Mucosa of descending colon (tissue), 3 donors: ENCODE results near the gene DLX5. TPM values are rescaled to one million over a fixed set of nuclear protein-coding genes. Genes with fewer than 3 reads are reported as not detected.
"Not testable (repeated sequence)": the region's sequence is repeated elsewhere in the genome, so short reads cannot be mapped to it uniquely, and the experiment has no call there.

ENCODE experiments used
- ATAC-seq: fragments of 200-7000 bp; cut with Tn5 transposase; one replicate; pipeline ENCODE4 v1.9.1; 2020; ENCODE audit warnings: mild to moderate bottlenecking, moderate library complexity
- DNase-seq, 3 donors: peaks; one replicate each; pipeline ENCODE4 v3.0.0-alpha.2; 2020
- H3K36me3 ChIP-seq: fragments of 200-600 bp; one replicate; pipeline ENCODE4 v1.8.0; 2021; ENCODE audit warnings: low read depth, mild to moderate bottlenecking
- H3K4me1 ChIP-seq: fragments of 200-600 bp; one replicate; pipeline ENCODE4 v1.8.0; 2021; ENCODE audit warnings: low read depth, mild to moderate bottlenecking
- H3K4me3 ChIP-seq: fragments of 200-600 bp; one replicate; pipeline ENCODE4 v1.8.0; 2021; ENCODE audit warnings: mild to moderate bottlenecking
- H3K9me3 ChIP-seq: fragments of 200-600 bp; one replicate; pipeline ENCODE4 v1.8.0; 2021; ENCODE audit warnings: mild to moderate bottlenecking
- intact Hi-C, 2 donors: fragments of 100-400 bp; cut with DNase I in 1 of 2; cut with micrococcal nuclease in 1 of 2; formaldehyde crosslinking; loops; one replicate each; pipeline versions ENCODE4 v1.11.0 to v1.11.1; 2022; cut with DNase I, micrococcal nuclease
- long read RNA-seq, 2 donors: library from polyadenylated mRNA; unstranded; transcript quantifications; one replicate each; pipeline ENCODE4 v2.0.0, GENCODE V29; 2019 to 2021
- total RNA-seq, 3 donors: library from RNA; stranded (reverse); fragmentation: NEBNext Ultra II Directional in 2 of 3; extraction: Animal tissue kit (Norgen Biotek cat#: 25700) in 2 of 3; gene quantifications; one replicate each; pipeline versions ENCODE4 v1.2.1 to v1.2.4, GENCODE V29; 2021 to 2023
- TF ChIP-seq, protein P1 (sequence below): fragments of 200-600 bp; IDR thresholded peaks from one replicate; pipeline ENCODE4 v1.8.0; 2022; ENCODE audit warnings: antibody characterized with exemption, mild to moderate bottlenecking
- donor health status: DM: no; HTN: no; CAD: no; lungs with moderate emphysema.
- donor health status: DM: no; HTN: no; CAD: no.
- donor health status: DM: no; HTN: yes; CAD: no.

DLX5 gene
- total RNA-seq, result under 1 TPM in 1 of 3 donors, not detected in 2; 0.89 TPM
- long read RNA-seq, donor 1, result 0 reads
- long read RNA-seq, donor 2, result 0 reads

DNA sequence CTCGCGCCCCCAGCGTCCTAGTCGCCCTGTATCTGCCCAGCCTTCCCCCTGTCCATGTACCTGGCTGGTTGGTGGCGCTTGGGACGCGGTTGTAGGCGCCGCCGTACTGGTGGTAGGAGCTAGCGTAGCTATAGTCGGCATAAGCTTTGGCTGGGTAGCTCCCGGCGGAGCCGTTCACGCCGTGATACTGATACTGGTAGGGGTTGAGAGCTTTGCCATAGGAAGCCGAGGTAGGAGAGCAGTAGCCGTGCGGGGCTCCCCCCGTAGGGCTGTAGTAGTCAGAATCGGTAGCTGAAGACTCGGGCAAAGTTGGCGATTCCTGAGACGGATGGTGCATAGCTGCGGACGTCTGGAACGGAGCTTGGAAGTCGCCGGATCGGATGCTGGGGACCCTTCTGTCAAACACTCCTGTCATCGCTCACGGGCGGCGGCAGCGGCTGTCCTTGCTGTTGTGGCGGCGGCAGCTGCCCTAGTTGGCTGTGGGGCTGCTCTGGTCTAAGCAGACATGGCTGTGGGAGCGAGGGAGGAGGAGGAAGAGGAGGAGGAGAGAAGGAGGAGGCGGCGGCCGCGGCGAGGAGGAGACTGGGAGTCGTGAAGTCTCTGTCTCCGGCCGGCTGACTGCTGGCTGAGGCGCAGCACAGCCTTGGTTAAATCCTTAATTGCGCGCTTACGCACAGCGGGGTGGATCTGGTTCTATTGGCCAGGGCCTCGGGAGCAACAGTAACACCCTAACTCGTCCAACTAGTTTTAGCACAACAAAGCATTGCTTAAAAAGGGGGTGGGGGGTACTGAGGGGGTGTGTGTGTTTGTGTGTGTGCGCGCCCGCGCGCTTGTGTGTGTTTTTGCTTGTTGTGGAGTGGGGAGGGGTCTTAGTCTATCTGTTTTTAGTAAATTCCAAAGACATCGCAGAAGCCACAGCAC, at the start of gene DLX5:
Gene DLX5 (minus strand): TSS at position 623 of the 921 bp plus-strand sequence. CDS start 208 bp downstream, at position 415.
- Histone ChIP-seq H3K9me3 (no peaks in the 10 kb centered on the region), H3K4me3 (no peak within 1 kb of the TSS), H3K4me1 (peaks cover 3% of the 10 kb centered on the region), H3K36me3 (no peaks in the 10 kb centered on the region)
- TF ChIP-seq, protein P1, sequence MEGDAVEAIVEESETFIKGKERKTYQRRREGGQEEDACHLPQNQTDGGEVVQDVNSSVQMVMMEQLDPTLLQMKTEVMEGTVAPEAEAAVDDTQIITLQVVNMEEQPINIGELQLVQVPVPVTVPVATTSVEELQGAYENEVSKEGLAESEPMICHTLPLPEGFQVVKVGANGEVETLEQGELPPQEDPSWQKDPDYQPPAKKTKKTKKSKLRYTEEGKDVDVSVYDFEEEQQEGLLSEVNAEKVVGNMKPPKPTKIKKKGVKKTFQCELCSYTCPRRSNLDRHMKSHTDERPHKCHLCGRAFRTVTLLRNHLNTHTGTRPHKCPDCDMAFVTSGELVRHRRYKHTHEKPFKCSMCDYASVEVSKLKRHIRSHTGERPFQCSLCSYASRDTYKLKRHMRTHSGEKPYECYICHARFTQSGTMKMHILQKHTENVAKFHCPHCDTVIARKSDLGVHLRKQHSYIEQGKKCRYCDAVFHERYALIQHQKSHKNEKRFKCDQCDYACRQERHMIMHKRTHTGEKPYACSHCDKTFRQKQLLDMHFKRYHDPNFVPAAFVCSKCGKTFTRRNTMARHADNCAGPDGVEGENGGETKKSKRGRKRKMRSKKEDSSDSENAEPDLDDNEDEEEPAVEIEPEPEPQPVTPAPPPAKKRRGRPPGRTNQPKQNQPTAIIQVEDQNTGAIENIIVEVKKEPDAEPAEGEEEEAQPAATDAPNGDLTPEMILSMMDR, result no peak
- DNase-seq (no peak), ATAC-seq (no peak)
- intact Hi-C loops, result loop anchor here (5.0 to 10.0 kb wide), 4 partner anchors 947 to 1110 kb away; no protein-coding TSS in a partner anchor

DNA sequence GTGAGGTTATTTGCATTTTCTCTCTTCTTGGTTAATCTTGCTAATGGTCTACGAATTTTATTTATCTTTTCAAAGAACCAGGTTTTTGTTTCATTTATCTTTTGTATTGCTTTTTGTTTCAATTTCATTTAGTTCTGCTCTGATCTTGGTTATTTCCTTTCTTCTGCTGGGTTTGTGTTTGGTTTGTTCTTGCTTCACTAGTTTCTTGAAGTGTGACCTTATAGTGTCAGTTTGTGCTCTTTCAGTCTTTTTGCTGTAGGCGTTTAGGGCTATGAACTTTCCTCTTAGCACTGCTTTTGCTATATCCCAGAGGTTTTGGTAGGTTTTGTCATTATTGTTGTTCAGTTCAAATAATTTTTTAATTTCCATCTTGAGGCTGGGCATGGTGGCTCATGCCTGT, 47.4 kb upstream of the DLX5 start:
- H3K4me1 ChIP-seq, DNase-seq, ATAC-seq, H3K4me3 ChIP-seq, H3K9me3 ChIP-seq, H3K36me3 ChIP-seq, intact Hi-C loops: not testable (repeated sequence)

DNA sequence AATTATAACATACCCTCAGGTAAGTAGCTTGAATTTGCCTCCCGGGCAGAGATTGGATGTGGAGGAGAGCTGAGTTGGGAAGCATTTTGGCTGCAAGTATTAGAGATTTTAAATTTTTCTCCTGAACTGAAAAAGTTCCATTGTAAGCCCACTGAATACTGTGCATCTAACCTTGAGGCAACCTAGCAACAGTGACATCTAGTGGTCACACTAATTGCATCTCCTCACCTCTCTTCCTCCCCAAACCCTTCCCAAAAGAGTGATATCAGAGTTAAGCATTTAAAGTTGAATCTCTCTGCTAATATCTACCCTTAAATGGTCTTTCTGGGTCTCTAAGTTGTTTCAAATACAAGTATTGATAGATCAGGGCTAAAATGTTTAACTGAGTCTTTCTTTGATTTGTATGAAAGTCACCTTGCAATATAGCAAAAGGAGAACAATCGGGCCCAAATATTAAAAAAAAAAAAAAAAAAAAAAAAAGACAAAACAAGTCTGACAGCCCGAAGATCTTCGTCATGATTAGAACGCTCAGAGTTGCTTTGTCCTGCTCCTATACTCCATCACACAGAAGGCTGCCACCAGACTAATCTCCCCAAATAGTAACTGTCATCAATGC, 40.4 kb upstream of the DLX5 start:
- TF ChIP-seq, protein P1, result peak; percentile 46
- DNase-seq (peak in 1 of 3 donors; percentile 37), ATAC-seq (peak; percentile 57)
- Histone ChIP-seq H3K9me3 (no peaks in the 10 kb centered on the region), H3K36me3 (no peaks in the 10 kb centered on the region), H3K4me1 (no peaks in the 10 kb centered on the region), H3K4me3 (no peak overlapping the region)
- intact Hi-C loops, result no loop called here

DNA sequence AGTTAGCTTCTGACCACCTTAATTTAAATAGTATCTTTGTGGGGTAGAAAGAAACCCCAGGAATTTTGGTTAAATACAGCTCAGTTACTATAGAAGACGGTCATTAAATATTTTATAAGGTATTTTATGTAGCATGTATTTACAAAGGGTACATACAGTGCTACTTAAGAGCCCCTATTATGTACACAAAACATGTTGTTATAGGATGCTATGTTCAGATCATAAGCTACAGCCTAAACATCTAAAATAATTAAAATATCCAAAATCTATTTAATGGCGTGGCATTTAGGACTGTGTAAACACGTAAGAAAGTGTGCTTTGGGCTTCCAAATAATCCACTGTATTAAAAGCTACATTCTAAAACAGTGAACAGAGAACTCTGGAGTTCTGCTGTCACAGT, 39.4 kb upstream of the DLX5 start:
- Histone ChIP-seq H3K4me3 (no peak overlapping the region), H3K9me3 (no peaks in the 10 kb centered on the region), H3K4me1 (no peaks in the 10 kb centered on the region), H3K36me3 (no peaks in the 10 kb centered on the region)
- TF ChIP-seq, protein P1, result no peak
- no peak for ATAC-seq
- no peak for DNase-seq
- intact Hi-C loops, result no loop called here

DNA sequence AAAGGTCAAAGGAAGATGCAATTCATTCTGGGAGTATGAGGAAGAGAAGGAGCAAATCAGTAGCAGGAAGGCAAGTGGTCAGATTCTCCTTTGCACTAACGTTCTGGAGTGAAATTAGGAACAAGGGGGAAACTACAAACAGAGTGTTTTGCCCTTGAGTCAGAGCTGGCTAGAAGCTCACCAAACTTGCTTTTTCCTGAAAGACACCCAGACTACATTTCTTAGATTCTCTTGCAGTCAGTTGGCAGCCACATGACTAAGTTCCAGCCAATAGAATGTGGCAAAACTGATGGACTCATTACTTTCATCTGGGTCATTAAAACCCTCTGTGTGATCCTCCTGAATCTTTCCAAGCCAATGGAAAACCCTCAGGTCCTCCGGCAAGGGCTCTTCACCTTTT, 18.6 kb upstream of the DLX5 start:
- Histone ChIP-seq H3K36me3 (no peaks in the 10 kb centered on the region), H3K4me1 (no peaks in the 10 kb centered on the region), H3K9me3 (no peaks in the 10 kb centered on the region), H3K4me3 (no peak overlapping the region)
- no peak for DNase-seq
- intact Hi-C loops, result no loop called here
- TF ChIP-seq, protein P1, result no peak
- no peak for ATAC-seq
